DLD1 (cell line): ENCODE measurements around the gene TXNIP.
"Not testable (repeated sequence)": the region's sequence is repeated elsewhere in the genome, so short reads cannot be mapped to it uniquely, and the experiment has no call there.

Experiments used
- in situ Hi-C: cut with HindIII; loops from 2 replicates; pipeline ENCODE4 v1.10.0; 2017; ENCODE audit warnings: low sequenced_read_pairs

The TXNIP gene

DNA sequence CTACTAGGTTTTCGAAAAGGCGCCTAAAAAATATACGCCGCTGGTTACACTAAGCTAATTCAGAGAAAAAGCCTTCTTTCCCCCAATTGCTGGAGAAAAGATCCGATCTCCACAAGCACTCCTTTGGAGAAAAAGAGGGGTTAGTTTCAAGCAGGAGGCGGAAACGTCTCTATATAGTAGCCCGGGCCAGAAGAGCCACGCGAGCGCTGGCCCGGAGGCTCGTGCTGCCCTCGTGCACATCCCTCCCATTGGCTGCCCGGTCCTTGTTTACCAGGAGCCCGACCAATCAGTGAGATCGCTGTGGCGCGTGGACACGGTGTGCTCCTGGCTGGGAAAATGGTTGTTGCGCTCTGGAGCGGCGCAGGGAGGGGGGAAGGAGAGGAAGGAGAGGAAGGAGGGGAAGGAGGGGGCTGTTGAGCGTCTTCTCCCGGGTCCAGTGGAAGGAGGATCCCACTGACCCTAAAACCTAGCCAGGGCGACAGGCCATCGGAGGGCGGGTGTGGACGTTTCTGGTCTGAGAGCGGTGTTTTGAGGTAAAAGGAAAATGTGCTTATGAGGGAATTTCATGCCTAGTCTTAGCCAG lies at the start of gene TXNIP:
TXNIP (minus strand) TSS at position 147 of the 583 bp plus-strand sequence. CDS start 313 bp downstream, outside the sequence.
- in situ Hi-C loops = no loop called here

DNA sequence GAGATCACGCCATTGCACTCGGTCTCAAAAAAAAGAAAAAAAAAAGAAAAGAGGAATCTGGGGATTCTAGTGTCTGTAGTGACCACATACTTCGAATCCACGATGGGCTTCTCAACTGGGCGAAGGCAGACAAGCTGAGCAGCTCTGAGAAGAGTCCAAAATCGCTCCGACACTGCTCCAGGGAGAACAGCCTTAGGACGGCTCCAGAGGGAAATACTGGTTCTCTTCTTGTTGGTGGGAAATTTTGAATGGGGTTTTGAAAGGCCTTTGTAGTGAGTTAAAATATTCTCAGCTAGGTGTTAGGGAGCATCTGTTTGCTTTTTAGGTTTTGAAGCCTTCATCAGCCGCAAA lies 43.4 kb upstream of the TXNIP start:
- in situ Hi-C loops = no loop called here

- in situ Hi-C loops = no loop called here
These were observed 40.7 kb upstream of the TXNIP start for GRCh38 chr1:146036965-146037646.

GRCh38 chr1:146036241-146036964 lies 40.0 kb upstream of the TXNIP start:
- in situ Hi-C loops = no loop called here

- in situ Hi-C loops = no loop called here
These were observed 38.7 kb upstream of the TXNIP start for GRCh38 chr1:146035048-146035423.

DNA sequence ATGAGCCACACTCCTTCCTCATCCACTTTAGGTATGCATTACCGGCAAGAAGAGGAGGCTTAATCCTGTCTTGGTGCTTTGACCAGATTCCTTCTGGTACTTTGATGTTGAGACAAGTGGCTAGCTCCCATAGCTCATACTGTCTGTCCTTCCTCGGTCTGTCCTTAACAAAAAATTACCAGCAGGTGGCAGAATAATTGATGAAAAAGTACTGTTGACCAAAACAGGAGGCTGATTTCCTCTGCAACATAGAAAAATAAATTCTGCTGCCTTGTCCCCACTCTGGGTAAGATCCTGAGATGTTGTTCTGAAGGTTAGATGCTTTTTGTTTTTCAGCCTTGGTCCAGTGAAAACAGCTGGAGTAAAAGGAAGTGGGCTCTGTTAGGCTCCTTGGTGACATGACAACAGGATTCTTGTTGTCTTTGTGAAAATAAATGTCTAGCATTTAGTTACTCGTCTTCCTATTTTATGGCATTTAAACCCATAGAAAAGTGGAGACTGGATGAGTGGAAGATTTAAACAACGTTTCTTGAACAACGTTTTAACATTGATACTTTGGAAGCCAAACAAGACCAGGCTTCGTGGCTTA lies 36.3 kb upstream of the TXNIP start:
- in situ Hi-C loops = no loop called here

- in situ Hi-C loops = no loop called here
These were observed 35.1 kb upstream of the TXNIP start for GRCh38 chr1:146031476-146031875.

- in situ Hi-C loops = no loop called here
These were observed 32.7 kb upstream of the TXNIP start for GRCh38 chr1:146029117-146029516.

GRCh38 chr1:146026650-146027049 lies 30.3 kb upstream of the TXNIP start:
- in situ Hi-C loops = not testable (repeated sequence)

- in situ Hi-C loops = not testable (repeated sequence)
These were observed 29.6 kb upstream of the TXNIP start for GRCh38 chr1:146025787-146026495.

GRCh38 chr1:146022403-146023127 lies 26.2 kb upstream of the TXNIP start:
- in situ Hi-C loops = no loop called here

DNA sequence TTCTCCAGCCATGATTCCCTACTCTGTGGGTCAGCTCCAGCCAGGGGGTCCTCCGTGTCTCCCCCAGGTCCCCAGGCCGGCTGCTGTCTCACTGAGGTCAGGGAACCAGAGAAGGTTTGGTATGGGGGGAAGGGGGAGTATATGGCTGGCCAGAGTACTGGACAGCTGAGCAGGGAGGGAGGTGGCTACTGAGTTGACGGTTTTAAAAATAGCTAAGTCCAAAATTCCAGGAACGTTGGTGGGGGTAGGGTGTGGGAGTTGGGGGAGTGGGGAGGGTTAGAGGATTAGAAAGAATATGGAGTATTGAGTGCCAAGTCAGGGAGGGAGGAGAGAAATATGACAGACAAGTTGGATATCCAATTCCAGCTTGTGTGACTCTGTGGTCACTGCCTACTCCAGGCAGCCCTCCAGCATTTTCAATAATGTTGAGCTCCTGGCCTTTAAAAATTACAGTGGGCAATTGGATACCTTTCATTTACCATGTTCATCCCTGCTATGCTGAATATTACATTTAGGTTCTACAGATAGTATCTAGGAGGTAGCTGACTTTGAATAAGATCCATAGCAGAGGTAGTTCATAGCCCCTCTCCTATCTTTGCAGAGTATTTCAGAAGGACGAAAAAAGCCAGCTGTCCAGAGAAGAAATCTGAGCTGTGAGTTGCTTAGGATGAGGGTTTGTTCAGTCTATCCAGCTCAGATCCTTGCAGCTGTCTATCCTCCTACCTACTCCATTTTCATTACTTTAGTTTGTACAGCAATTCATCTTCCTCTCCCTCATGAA lies 25.4 kb upstream of the TXNIP start, which contains the start of gene HJV:
HJV (minus strand) TSS at position 114 of the 781 bp plus-strand sequence. CDS start 1,504 bp downstream, outside the sequence.
- in situ Hi-C loops = no loop called here

DNA sequence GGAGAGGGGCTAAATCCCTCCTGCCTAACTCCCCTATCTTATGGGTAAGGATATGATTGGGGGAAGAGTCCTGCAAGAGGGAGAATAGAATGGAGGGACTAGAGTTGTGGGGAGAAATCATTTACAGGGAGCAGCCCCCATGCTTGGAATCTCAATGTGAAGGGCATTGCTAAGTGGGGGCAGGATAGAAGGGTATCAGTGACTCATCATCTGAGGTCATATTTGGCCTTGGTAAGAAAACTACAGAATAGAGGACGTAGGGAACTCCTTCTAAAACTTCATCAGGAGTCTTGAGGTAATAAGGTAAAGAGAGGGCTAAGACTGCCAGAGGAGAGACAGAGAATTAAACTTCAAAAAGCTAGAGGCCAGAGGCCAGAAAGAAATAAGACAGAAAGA lies 24.7 kb upstream of the TXNIP start:
- in situ Hi-C loops = no loop called here

- in situ Hi-C loops = no loop called here
These were observed 24.0 kb upstream of the TXNIP start for GRCh38 chr1:146020058-146021049.

GRCh38 chr1:146019231-146020057 lies 23.1 kb upstream of the TXNIP start:
- in situ Hi-C loops = no loop called here

DNA sequence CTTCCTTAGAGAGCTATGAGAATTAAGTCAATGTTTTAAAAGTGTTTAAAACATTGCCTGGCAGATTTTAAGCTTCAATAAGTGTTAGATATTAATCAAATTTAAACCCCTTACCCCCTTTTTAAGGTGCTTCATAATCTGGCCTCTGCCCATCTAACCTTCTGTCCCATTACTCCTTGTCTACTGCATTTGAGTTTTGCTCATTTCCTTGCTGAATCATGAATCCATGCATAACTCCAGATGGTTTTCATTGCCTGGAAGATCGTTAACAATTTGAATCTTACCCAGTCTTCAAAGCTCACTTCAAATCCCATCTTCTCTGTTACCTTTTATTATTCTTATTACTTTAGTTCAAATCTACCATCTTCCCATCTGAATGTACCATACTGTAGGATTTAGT lies 20.5 kb upstream of the TXNIP start:
- in situ Hi-C loops = no loop called here

DNA sequence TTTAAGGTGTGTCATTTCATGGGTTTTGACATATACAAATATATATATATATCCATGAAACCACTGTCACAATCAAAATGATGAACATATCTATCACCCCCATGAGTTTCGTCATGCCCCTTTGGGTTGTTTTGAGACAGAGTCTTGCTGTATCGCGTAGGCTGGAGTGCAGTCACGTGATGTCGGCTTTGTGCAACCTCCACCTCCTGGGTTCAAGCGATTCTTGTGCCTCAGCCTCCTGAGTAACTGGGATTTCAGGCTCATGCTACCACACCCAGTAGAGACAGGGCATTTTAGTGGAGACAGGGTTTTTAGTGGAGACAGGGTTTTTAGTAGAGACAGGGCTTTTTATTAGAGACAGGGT lies 17.2 kb upstream of the TXNIP start:
- in situ Hi-C loops = no loop called here
